ENCODE data around the gene NELFB. TPM values are rescaled to one million over a fixed set of nuclear protein-coding genes. Genes with fewer than 3 reads are reported as not detected.
"Not testable (repeated sequence)": the region's sequence is repeated elsewhere in the genome, so short reads cannot be mapped to it uniquely, and the experiment has no call there.

Gene NELFB
- total RNA-seq, 4 donors from 2014 or later = 45.0 to 54.2 (median 50.9) TPM

DNA sequence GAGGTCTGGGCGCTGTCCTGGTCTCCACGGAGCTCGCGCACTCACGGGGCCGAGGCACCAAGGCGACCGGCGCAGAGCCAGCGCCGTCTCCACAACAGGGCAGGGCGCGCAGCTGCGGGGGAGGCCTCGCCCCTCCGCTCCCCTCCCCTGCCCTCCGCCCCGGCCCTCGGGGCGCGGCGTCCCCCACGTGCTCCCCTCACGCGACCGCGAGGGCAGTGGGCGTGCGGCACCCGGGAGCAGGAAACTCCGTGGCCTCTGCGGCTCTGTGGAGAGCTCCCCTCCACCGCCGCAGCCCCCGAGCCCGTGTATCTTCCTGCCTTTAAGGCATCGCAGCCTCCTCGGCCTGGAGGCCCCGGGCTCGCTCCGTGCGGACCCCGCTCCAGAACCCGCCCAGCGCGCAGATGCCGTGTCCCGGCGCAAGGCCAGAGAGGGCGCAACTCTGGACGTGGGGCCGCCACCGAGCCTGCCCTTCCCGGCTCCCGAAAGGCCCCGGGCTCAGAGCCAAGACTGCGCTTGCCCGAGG is 14.7 kb upstream of the NELFB start:
- no peak for TF ChIP-seq CTCF (IDR thresholded peaks at IDR 0.05)
- TF ChIP-seq POLR2AphosphoS5 (IDR thresholded peaks at IDR 0.05) = no peak
- peak in 1 of 2 donors; percentile 28 for TF ChIP-seq POLR2A (IDR thresholded peaks at IDR 0.05)
- no peak for TF ChIP-seq EP300 (IDR thresholded peaks at IDR 0.05)
- H3K27ac ChIP-seq = peak overlapping the region; percentile 96
- under 1% methylated on average over 31 of the region's 58 CpGs for WGBS
- H3K4me1 ChIP-seq = peaks cover 80% of the 10 kb centered on the region
- peaks cover 15% of the 10 kb centered on the region for H3K36me3 ChIP-seq
- peak overlapping the region; percentile 88 for H3K4me3 ChIP-seq
- DNase-seq (ENCODE audit: low spot score in 2 of 2) = peak; percentile 91 to 93
- H3K27me3 ChIP-seq = peaks cover 7% of the 10 kb centered on the region
- no peaks in the 10 kb centered on the region for H3K9me3 ChIP-seq

- H3K4me3 ChIP-seq = peak within 1 kb of the TSS; percentile 88
- peak; percentile 99 to 100 for DNase-seq (ENCODE audit: low spot score in 2 of 2)
- TF ChIP-seq CTCF (IDR thresholded peaks at IDR 0.05) = peak in 1 of 2 donors; percentile 4
- TF ChIP-seq POLR2AphosphoS5 (IDR thresholded peaks at IDR 0.05) = peak; percentile 96 to 100 (median 100)
- no peak for TF ChIP-seq EP300 (IDR thresholded peaks at IDR 0.05)
- peak; percentile 100 for TF ChIP-seq POLR2A (IDR thresholded peaks at IDR 0.05)
- H3K36me3 ChIP-seq = peaks cover 15% of the 10 kb centered on the region
- H3K4me1 ChIP-seq = peaks cover 83% of the 10 kb centered on the region
- WGBS = 0% methylated on average over 1 of the region's 67 CpGs
- H3K27me3 ChIP-seq = peaks cover under 1% of the 10 kb centered on the region
- peak within 1 kb of the TSS; percentile 96 for H3K27ac ChIP-seq
- H3K9me3 ChIP-seq = no peaks in the 10 kb centered on the region
Observed at GRCh38 chr9:137240841-137241489, 14.2 kb upstream of the NELFB start, which contains the start of gene TUBB4B. TUBB4B (plus strand) TSS chr9:137241287; CDS start chr9:137241361, 74 bp downstream.

DNA sequence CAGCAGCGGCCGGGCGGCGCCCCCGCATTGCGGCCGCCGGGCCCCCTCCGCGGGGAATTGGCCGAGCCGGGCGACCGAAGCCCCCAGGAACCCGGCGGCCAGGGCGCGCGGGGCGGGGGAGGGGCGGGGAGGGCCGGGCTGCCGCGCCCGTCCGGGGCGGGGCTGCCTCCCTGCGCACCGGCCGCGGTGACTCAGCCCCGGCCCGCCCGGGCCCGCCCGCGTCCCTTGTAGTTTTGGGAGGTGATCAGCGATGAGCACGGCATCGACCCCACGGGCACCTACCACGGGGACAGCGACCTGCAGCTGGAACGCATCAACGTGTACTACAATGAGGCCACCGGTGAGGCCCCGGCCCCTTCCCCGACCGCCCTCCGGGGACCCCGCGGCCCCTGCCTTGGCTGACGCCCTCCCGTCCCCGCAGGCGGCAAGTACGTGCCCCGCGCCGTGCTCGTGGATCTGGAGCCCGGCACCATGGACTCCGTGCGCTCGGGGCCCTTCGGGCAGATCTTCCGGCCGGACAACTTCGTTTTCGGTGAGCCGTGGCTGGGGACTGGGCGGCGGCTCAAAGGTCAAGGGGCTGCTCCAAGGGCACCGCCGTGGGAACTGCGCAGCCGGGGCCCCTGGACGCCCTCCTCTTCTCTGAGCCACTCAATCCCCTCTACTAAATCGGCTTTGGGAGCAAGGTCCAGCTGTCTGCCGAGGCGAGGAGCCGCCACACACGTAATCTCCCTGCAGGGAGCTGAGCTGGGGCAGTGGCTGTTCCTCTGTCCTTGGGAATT is 13.4 kb upstream of the NELFB start:
- Histone ChIP-seq H3K27me3 (no peaks in the 10 kb centered on the region), H3K9me3 (no peaks in the 10 kb centered on the region), H3K27ac (peak overlapping the region; percentile 96), H3K4me3 (peak overlapping the region; percentile 88), H3K36me3 (peaks cover 15% of the 10 kb centered on the region), H3K4me1 (peaks cover 76% of the 10 kb centered on the region)
- TF ChIP-seq POLR2AphosphoS5 (IDR thresholded peaks at IDR 0.05) (peak in 2 of 3 donors; percentile 16 to 21), CTCF (IDR thresholded peaks at IDR 0.05) (no peak)
- no peak for DNase-seq (ENCODE audit: low spot score in 2 of 2)
- 35% methylated on average over 4 of the region's 83 CpGs for WGBS

DNA sequence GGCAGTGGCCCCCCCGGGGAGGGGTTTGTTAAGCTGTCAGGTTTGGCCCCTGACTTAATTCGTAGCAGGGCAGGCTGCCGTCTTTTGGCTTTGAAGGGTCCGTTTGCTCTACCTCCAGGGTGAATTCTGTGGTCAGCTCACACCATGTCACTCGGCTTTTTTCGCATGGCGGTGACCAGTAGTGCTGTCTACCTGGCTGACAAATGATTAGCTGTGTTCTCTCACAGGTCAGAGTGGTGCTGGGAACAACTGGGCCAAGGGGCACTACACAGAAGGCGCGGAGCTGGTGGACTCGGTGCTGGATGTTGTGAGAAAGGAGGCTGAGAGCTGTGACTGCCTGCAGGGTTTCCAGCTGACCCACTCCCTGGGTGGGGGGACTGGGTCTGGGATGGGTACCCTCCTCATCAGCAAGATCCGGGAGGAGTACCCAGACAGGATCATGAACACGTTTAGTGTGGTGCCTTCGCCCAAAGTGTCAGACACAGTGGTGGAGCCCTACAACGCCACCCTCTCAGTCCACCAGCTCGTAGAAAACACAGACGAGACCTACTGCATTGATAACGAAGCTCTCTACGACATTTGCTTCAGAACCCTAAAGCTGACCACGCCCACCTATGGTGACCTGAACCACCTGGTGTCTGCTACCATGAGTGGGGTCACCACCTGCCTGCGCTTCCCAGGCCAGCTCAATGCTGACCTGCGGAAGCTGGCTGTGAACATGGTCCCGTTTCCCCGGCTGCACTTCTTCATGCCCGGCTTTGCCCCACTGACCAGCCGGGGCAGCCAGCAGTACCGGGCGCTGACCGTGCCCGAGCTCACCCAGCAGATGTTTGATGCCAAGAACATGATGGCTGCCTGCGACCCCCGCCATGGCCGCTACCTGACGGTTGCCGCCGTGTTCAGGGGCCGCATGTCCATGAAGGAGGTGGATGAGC is 12.6 kb upstream of the NELFB start:
- Histone ChIP-seq H3K9me3 (no peaks in the 10 kb centered on the region), H3K4me3 (peak overlapping the region; percentile 88), H3K4me1 (peaks cover 67% of the 10 kb centered on the region), H3K36me3 (peaks cover 15% of the 10 kb centered on the region), H3K27ac (peak overlapping the region; percentile 96), H3K27me3 (no peaks in the 10 kb centered on the region)
- TF ChIP-seq POLR2AphosphoS5 (IDR thresholded peaks at IDR 0.05) = no peak
- no peak for TF ChIP-seq EP300 (IDR thresholded peaks at IDR 0.05)
- no peak for TF ChIP-seq POLR2A (IDR thresholded peaks at IDR 0.05)
- TF ChIP-seq CTCF (IDR thresholded peaks at IDR 0.05) = no peak
- 62% methylated on average over 16 of the region's 36 CpGs for WGBS
- no peak for DNase-seq (ENCODE audit: low spot score in 2 of 2)

GRCh38 chr9:137243266-137243625 is 11.9 kb upstream of the NELFB start:
- 82% methylated on average over 14 of the region's 18 CpGs for WGBS
- Histone ChIP-seq H3K4me1 (peaks cover 60% of the 10 kb centered on the region), H3K36me3 (peaks cover 15% of the 10 kb centered on the region)
- not testable (repeated sequence) for DNase-seq (ENCODE audit: low spot score in 2 of 2); H3K4me3 ChIP-seq; H3K9me3 ChIP-seq; H3K27ac ChIP-seq; H3K27me3 ChIP-seq

Measured in suprapubic skin (tissue), 4 donors.